ENCODE data around the gene MTHFD2L. TPM values are rescaled to one million over a fixed set of nuclear protein-coding genes. Genes with fewer than 3 reads are reported as not detected.

MTHFD2L gene
- total and polyA plus RNA-seq, 2 experiments from 2014 or later = 20.0 to 32.0 TPM

DNA sequence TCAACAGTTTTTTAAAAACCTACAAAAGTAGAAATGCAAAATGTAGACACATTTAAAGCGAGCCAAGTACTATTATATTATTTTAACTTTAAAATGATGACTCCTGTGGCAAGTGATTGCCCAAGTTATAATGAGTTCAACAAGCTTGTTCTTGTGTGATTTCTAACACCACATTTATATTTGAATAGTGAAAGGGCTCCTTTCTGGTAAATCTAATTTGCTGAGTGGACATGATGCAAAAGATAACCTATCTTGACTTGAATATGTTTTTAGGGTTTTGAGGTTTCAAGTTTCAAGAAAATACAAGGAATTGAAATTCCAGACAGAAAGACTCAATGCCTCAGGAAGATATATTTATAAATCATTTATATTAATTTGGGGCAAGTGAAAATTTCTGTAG is 149.3 kb downstream of the MTHFD2L start:
- H3K9me2 ChIP-seq (replicated peaks; ENCODE audit: insufficient read depth) = no peaks in the 10 kb centered on the region
- no peaks in the 10 kb centered on the region for H3K4me1 ChIP-seq (ENCODE audit: insufficient read depth)
- WGBS (ENCODE audit: low lambda C conversion rate, missing lambda C conversion rate) = 97% methylated on average over 1 of the region's 1 CpG
- H3K9me3 ChIP-seq (ENCODE audit: low read depth) = no peaks in the 10 kb centered on the region
- H3K4me3 ChIP-seq = no peak overlapping the region
- H4K20me1 ChIP-seq (ENCODE audit: insufficient read depth, poor library complexity, severe bottlenecking) = no peaks in the 10 kb centered on the region
- no peak overlapping the region for H3K27ac ChIP-seq
- TF ChIP-seq EZH2phosphoT487 (IDR thresholded peaks at IDR 0.05; ENCODE audit: low read depth, severe bottlenecking, unreplicated experiment) = no peak
- TF ChIP-seq EZH2 (IDR thresholded peaks at IDR 0.05; ENCODE audit: borderline replicate concordance) = no peak
- TF ChIP-seq, protein P1, sequence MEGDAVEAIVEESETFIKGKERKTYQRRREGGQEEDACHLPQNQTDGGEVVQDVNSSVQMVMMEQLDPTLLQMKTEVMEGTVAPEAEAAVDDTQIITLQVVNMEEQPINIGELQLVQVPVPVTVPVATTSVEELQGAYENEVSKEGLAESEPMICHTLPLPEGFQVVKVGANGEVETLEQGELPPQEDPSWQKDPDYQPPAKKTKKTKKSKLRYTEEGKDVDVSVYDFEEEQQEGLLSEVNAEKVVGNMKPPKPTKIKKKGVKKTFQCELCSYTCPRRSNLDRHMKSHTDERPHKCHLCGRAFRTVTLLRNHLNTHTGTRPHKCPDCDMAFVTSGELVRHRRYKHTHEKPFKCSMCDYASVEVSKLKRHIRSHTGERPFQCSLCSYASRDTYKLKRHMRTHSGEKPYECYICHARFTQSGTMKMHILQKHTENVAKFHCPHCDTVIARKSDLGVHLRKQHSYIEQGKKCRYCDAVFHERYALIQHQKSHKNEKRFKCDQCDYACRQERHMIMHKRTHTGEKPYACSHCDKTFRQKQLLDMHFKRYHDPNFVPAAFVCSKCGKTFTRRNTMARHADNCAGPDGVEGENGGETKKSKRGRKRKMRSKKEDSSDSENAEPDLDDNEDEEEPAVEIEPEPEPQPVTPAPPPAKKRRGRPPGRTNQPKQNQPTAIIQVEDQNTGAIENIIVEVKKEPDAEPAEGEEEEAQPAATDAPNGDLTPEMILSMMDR (IDR thresholded peaks at IDR 0.05; ENCODE audit: poor library complexity) = no peak
- H3K4me2 ChIP-seq = no peak overlapping the region
- no peak for DNase-seq (ENCODE audit: low spot score)
- H3K79me2 ChIP-seq = no peaks in the 10 kb centered on the region
- H3K36me3 ChIP-seq (replicated peaks; ENCODE audit: insufficient read depth, low read depth) = no peaks in the 10 kb centered on the region
- no peaks in the 10 kb centered on the region for H3K27me3 ChIP-seq
- H2AFZ ChIP-seq = no peak overlapping the region

DNA sequence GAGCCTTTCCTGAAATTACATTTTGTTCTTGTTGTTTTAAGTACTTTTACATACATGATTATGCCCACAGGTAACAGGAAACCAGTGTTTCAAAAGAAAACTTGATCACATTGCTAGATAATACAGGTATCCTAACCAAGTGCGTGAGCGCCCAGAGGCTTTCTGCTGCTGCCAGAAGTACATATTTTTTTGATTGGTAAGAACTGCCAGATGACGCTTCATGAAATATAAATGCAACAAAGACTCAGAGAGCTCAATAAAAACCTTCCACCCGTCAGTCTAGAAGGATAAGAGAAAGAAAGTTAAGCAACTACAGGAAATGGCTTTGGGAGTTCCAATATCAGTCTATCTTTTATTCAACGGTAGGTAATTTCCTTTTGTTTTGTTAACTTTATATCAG is 150.3 kb downstream of the MTHFD2L start, which contains the start of gene EPGN:
Gene EPGN (plus strand): TSS at position 256 of the 400 bp plus-strand sequence. CDS start 64 bp downstream, at position 320.
- 62% methylated on average over 5 of the region's 5 CpGs for WGBS (ENCODE audit: low lambda C conversion rate, missing lambda C conversion rate)
- no peak within 1 kb of the TSS for H3K27ac ChIP-seq
- no peaks in the 10 kb centered on the region for H3K36me3 ChIP-seq (replicated peaks; ENCODE audit: insufficient read depth, low read depth)
- H3K27me3 ChIP-seq = no peaks in the 10 kb centered on the region
- no peaks in the 10 kb centered on the region for H3K4me1 ChIP-seq (ENCODE audit: insufficient read depth)
- no peak within 1 kb of the TSS for H3K4me3 ChIP-seq
- H3K79me2 ChIP-seq = no peaks in the 10 kb centered on the region
- no peaks in the 10 kb centered on the region for H3K9me3 ChIP-seq (ENCODE audit: low read depth)
- H3K4me2 ChIP-seq = no peak within 1 kb of the TSS
- H3K9me2 ChIP-seq (replicated peaks; ENCODE audit: insufficient read depth) = no peaks in the 10 kb centered on the region
- H4K20me1 ChIP-seq (ENCODE audit: insufficient read depth, poor library complexity, severe bottlenecking) = no peaks in the 10 kb centered on the region
- TF ChIP-seq EZH2 (IDR thresholded peaks at IDR 0.05; ENCODE audit: borderline replicate concordance) (no peak), EZH2phosphoT487 (IDR thresholded peaks at IDR 0.05; ENCODE audit: low read depth, severe bottlenecking, unreplicated experiment) (no peak)
- TF ChIP-seq, protein P1 (IDR thresholded peaks at IDR 0.05; ENCODE audit: poor library complexity) = no peak
- H2AFZ ChIP-seq = no peak within 1 kb of the TSS
- no peak for DNase-seq (ENCODE audit: low spot score)

DNA sequence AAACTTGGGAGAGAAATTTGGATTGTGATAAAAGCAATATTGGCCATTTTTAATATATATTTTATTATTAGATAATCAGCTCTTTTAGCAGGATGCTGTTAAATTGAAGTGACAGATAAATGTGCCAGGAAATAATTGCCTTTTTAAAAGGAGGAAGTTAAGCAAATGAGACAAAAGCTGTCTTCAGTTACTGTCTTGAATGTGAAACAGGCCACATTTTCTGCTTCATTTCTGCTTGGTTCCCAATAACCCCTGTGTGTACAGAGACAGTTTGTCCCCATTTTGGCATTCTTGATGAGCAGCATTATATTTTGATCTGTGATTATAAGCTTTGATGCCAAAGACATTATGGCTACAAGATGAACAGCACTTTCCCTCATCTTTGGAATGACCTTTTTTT is 151.3 kb downstream of the MTHFD2L start:
- Histone ChIP-seq H3K36me3 (replicated peaks; ENCODE audit: insufficient read depth, low read depth) (no peaks in the 10 kb centered on the region), H3K9me3 (ENCODE audit: low read depth) (no peaks in the 10 kb centered on the region), H3K9me2 (replicated peaks; ENCODE audit: insufficient read depth) (no peaks in the 10 kb centered on the region), H2AFZ (no peak overlapping the region), H3K4me1 (ENCODE audit: insufficient read depth) (no peaks in the 10 kb centered on the region), H3K4me2 (no peak overlapping the region), H3K4me3 (no peak overlapping the region), H3K79me2 (no peaks in the 10 kb centered on the region), H4K20me1 (ENCODE audit: insufficient read depth, poor library complexity, severe bottlenecking) (no peaks in the 10 kb centered on the region), H3K27me3 (no peaks in the 10 kb centered on the region), H3K27ac (no peak overlapping the region)
- DNase-seq (ENCODE audit: low spot score) = no peak
- TF ChIP-seq EZH2phosphoT487 (IDR thresholded peaks at IDR 0.05; ENCODE audit: low read depth, severe bottlenecking, unreplicated experiment) (no peak), EZH2 (IDR thresholded peaks at IDR 0.05; ENCODE audit: borderline replicate concordance) (no peak)
- TF ChIP-seq, protein P1 (IDR thresholded peaks at IDR 0.05; ENCODE audit: poor library complexity) = no peak
